NCI-H128 (cell line): Measurements from ENCODE around the gene TEC.
"Not testable (repeated sequence)": the region's sequence is repeated elsewhere in the genome, so short reads cannot be mapped to it uniquely, and the experiment has no call there.

Experiments used
- DNase-seq: peaks from one replicate; lab custom pipeline; 2025; ENCODE audit not compliant: unreplicated experiment; lab: John Stamatoyannopoulos, UW

The TEC gene

GRCh38 chr4:48196758-48197504 lies 72.7 kb downstream of the TEC start:
- DNase-seq, result no peak

DNA sequence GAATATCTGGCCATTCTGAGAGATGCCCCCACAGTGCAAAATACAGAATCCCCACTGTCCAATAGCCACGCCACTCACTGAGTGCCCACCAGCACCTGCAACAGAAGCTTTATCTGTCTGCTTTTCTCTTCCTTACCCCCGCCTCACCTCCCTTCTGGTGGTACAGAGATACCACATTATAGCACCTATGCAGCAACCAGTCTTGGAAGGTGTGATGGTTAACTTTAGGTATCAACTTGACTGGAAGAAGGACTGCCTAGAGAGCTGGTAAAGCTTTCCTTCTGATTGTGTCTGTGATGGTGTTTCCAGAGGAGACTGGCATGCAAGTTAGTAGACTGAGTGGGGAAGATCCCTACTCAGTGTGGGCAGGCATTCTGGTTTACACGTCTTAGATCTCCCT lies 73.8 kb downstream of the TEC start:
- no peak for DNase-seq

GRCh38 chr4:48195374-48195773 lies 74.3 kb downstream of the TEC start:
- no peak for DNase-seq

DNA sequence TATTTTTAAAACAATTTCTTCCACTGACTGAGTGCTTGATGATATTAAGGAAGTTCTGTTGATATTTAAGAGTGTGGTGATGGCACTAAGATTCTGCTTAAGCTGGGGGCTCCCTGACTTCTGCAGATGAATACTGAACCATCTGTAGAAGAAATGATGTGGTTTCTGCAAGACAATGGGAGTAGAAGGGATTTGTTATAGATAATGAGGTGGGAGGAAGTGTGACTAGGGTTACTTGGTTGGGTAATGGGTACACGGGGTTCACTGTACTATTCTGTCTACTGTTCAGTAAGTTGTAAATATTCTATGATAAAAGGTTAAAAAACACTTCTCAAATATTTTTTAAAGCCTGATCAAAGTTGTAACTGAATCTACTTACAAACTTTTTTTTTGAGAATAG lies 74.7 kb downstream of the TEC start:
- no peak for DNase-seq

DNA sequence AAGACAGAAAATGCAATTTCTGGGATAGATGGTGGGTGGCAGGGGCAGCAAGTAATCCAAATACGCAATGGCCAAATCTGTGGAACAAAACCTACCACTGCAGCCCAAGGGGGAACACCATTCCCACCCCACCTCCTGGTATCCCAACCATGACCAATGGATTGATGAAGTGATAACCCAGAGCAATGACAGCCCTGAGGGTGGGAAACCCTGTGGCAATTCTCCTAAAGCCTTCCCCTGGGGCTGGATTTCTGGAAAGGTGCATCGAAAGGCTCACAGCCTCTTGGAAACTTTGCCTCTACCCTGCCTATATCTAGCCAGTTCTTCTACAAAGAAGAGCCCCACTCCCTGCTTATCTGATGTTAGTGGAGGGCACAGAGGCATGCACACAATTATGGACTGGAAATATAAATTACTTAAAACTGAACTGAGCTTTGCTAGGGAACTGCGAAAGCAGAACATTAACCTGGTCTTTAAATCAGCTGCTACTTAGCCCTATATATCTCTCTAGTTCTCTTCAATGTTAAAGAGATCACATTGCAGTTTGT lies 75.6 kb downstream of the TEC start:
- no peak for DNase-seq

- no peak for DNase-seq
Observed at GRCh38 chr4:48193096-48193836, 76.4 kb downstream of the TEC start.

DNA sequence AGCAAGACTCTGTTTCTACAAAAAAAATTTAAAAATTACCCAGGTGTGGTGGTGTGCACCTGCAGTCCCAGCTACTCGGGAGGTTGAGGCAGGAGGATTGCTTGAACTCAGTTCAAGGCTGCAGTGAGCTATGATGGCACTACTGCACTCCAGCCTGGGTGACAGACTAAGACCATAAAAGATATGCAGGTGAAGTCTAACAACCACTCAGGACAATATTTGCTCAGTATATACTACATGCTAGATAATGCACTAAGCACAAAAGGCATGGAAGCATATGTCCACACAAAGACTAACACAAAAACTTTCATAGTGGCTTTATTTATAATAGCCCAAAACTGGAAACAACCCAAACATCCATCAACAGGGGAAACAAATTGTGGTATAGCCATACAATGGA lies 77.9 kb downstream of the TEC start:
- no peak for DNase-seq

DNA sequence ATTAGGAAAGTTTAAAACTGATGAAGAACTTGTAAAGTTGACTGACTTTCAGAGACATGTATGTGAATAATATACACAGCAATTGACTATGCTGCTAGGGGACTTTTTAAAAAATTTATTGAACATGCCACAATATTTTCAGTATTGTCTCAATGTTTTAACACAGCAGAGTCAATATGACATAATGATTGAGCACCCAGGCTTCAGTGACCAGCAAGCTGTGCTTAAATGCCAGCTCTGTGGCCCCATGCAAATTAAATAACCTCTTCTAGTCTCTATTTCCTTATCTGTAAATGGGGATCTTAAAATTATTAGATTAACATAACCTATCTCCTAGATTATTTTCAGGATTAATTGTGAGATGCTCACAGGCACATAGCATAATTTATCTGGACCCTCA lies 78.8 kb downstream of the TEC start:
- DNase-seq, result no peak

DNA sequence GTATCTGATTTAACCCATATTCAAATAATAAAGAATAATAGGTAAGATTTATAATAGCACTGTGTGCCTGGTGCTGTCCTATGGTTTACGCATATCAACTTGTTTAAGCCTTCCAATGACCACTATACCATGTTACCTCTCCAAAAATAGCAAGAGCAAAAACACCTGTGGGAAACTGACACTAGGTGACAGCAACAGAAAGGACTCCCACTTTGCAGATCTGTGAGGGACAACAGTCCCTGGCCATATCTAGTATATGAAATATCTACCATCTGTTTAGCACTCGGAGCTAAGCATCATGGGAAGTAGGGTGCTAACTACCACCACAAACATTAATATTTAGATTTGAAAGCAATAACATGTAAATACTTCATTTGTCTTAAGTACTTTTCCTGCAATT lies 79.9 kb downstream of the TEC start:
- no peak for DNase-seq

DNA sequence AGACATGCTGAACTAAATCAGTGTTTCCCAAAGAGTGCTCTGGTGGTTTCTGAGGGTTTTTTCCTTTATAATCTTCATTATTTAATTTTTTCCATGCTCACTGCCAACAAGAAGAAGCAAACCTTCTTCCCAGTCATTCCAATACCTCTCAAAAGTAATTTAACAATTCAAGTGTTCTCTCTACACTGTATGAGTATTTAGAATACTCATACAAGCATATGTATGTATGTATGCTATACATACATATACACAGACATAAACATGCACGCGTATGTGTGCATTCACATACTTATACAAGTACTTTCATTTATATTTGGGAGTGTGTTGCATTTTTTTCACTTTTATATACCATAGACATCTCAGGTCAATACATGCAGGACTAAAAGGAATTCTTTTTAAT lies 81.2 kb downstream of the TEC start:
- DNase-seq, result no peak

DNA sequence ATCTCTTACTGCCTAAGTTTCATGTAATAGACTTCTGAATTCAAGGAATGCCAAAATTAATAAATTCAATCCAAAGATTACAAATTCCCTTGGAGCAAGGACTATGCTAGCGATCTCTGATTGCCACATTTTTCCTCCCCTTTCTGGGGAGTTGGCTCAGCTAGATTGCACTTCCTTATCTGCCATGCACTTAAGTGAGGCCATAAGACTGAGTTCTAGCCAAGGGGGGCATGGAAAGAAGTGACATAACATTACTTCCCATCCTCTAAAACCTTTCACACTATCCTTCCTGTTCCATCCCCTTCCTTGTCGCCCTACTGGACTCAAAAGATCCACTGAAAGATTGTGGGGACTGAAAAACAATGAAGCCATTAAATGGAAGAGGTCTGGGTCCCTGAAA lies 81.8 kb downstream of the TEC start:
- no peak for DNase-seq

DNA sequence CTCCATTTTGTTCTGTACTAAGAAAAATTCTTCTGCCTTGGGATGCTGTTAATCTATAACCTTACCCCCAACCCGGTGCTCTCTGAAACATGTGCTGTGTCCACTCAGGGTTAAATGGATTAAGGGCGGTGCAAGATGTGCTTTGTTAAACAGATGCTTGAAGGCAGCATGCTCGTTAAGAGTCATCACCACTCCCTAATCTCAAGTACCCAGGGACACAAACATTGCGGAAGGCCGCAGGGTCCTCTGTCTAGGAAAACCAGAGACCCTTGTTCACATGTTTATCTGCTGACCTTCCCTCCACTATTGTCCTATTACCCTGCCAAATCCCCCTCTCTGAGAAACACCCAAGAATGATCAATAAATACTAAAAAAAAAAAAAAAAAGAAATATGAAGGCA lies 82.6 kb downstream of the TEC start:
- DNase-seq, result not testable (repeated sequence)

GRCh38 chr4:48186394-48186793 lies 83.2 kb downstream of the TEC start:
- DNase-seq, result not testable (repeated sequence)

- no peak for DNase-seq
Observed at GRCh38 chr4:48184882-48185281, 84.8 kb downstream of the TEC start.

GRCh38 chr4:48180234-48180633 lies 89.4 kb downstream of the TEC start:
- no peak for DNase-seq

GRCh38 chr4:48178931-48179330 lies 90.7 kb downstream of the TEC start:
- no peak for DNase-seq

DNA sequence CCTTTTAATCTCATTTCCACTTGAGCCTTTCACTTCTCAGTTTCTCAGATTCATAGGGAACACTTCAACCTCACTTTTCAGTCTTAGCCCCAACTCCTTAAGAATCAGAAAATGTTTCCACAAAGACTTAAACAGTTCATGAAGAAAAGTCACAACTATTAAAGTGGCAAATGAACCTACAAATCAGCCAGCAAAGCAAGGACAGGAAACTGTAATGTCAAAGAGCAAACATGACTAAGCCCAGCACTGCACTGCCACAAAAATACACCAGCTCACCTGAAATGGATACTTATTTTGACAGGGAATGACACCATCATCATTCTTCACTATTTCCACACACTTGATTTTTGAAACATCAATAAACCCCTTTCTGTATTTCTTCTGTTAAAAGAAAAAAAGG lies 93.8 kb downstream of the TEC start:
- DNase-seq, result no peak

DNA sequence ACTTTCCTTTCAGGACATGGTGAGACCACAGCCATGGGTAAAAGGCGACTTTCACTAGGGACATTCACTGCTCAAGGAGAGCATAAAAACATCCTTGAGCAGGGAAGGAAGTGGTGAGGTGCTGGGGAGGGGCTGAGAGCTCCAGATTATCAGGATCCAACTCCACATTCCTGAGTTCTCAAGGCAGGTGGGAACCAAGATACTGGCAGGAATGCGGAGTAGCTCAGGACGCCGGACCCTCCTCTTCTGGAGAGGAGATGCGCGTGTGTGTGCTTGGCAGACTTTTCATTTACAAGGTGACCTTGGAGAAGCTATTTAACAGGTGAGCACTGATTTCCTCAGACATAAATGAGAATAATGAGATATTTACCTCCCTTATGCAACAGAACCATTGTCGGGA lies 94.3 kb downstream of the TEC start:
- DNase-seq, result no peak

GRCh38 chr4:48173056-48173991 lies 96.3 kb downstream of the TEC start:
- no peak for DNase-seq

GRCh38 chr4:48172651-48173050 lies 97.0 kb downstream of the TEC start:
- no peak for DNase-seq

DNA sequence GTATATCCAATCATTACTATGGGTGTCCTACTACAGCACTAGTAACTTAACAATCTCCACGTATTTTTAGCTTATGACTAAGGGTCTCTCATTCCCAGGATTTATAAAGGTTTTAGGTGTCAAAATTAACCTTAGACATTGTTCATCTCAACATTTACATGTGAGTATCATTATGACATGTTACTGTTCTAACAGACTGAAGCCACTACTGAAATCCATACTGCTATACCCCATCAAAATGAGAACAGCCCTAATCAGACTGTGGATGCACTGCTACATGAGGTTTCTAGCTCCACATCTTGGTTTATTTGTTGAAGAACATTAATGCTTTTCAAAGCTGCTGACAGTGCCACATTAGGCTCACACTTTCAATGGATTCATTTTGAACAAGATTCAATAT lies 100.0 kb downstream of the TEC start:
- no peak for DNase-seq
